H1 (cell line): ENCODE results near the gene PRMT9. TPM values are rescaled to one million over a fixed set of nuclear protein-coding genes. Genes with fewer than 3 reads are reported as not detected.
A peak's percentile ranks its signal among the peaks of the same experiment; 100 is the strongest.

Source experiments
- CTCF ChIA-PET: fragments of 300-600 bp; sonication (Branson Sonifier 250); formaldehyde crosslinking; loops from one replicate; lab custom pipeline; 2021; ENCODE audit not compliant: partially characterized antibody; lab: Charles Lee
- POLR2A ChIA-PET: fragments of 300-600 bp; sonication (Branson Sonifier 250); formaldehyde crosslinking; loops from one replicate; lab custom pipeline; 2021; ENCODE audit warnings: inconsistent platforms; ENCODE audit not compliant: partially characterized antibody; lab: Charles Lee
- DNase-seq, 2 experiments: peaks; one replicate each; pipeline versions ENCODE4 v3.0.0 to v3.0.0-alpha.2; 2010 to 2022; ENCODE audit warnings: low spot score in 2 of 2, low read depth in 1 of 2, mixed read lengths in 1 of 2
- FAIRE-seq: peaks from 2 replicates; lab custom pipeline; 2011; peaks lifted over from hg19 to GRCh38; lab: Jason Lieb, UNC
- H2AFZ ChIP-seq: 2 replicates; pipeline ENCODE4 v1.8.1; 2012; ENCODE audit warnings: low read length, inconsistent platforms
- H2AK5ac ChIP-seq: 2 replicates; pipeline ENCODE4 v1.6.1; 2013; ENCODE audit warnings: low read depth, low read length
- H2BK120ac ChIP-seq: replicated peaks from 2 replicates; pipeline ENCODE3; 2013; ENCODE audit warnings: low read depth, low read length, inconsistent platforms
- H2BK12ac ChIP-seq: 2 replicates; pipeline ENCODE4 v1.6.1; 2013; ENCODE audit warnings: low read depth, low read length
- H2BK15ac ChIP-seq: 2 replicates; pipeline ENCODE4 v1.6.1; 2013; ENCODE audit warnings: low read length
- H2BK20ac ChIP-seq: 2 replicates; pipeline ENCODE4 v1.6.1; 2013; ENCODE audit warnings: low read length
- H2BK5ac ChIP-seq: 2 replicates; pipeline ENCODE4 v1.6.1; 2013; ENCODE audit warnings: low read depth, low read length
- H3K14ac ChIP-seq: 2 replicates; pipeline ENCODE4 v1.6.1; 2013; ENCODE audit warnings: inconsistent platforms; ENCODE audit not compliant: insufficient read length
- H3K18ac ChIP-seq: 2 replicates; pipeline ENCODE4 v1.6.1; 2013; ENCODE audit warnings: low read length; ENCODE audit errors: extremely low read depth
- H3K23ac ChIP-seq: 2 replicates; pipeline ENCODE4 v1.6.1; 2013; ENCODE audit warnings: inconsistent platforms; ENCODE audit not compliant: insufficient read length
- H3K23me2 ChIP-seq: 2 replicates; pipeline ENCODE4 v1.6.1; 2013; ENCODE audit warnings: low read depth, low read length
- H3K27ac ChIP-seq: 2 replicates; pipeline ENCODE4 v1.6.1; 2011; ENCODE audit warnings: low read depth, low read length, inconsistent platforms
- H3K27me3 ChIP-seq, 4 experiments: replicated peaks in 1 of 4; 1 replicate in 1 of 4; 2 replicates in 3 of 4; pipeline versions ENCODE4 v1.6.1 to v1.8.1; 2011 to 2013; ENCODE audit warnings: low read length in 3 of 4, mild to moderate bottlenecking in 3 of 4, inconsistent platforms in 2 of 4, mixed read lengths in 2 of 4, moderate library complexity in 1 of 4; ENCODE audit not compliant: control insufficient read depth in 3 of 4, insufficient read depth in 3 of 4; ENCODE audit errors: extremely low read depth in 1 of 4
- H3K36me3 ChIP-seq, 4 experiments: 2 replicates each; pipeline versions ENCODE4 v1.6.1 to v1.8.1; 2011 to 2013; ENCODE audit warnings: mild to moderate bottlenecking in 4 of 4, low read length in 3 of 4, moderate library complexity in 2 of 4, control low read depth in 1 of 4, inconsistent platforms in 1 of 4; ENCODE audit not compliant: insufficient read depth in 4 of 4, control insufficient read depth in 2 of 4
- H3K4ac ChIP-seq: replicated peaks from 2 replicates; pipeline ENCODE3; 2013; ENCODE audit warnings: low read length, low read depth, mixed read lengths, inconsistent platforms; ENCODE audit not compliant: insufficient read length
- H3K4me1 ChIP-seq, 4 experiments: replicated peaks in 1 of 4; 1 replicate in 1 of 4; 2 replicates in 3 of 4; pipeline versions ENCODE4 v1.6.1 to v1.8.1; 2011 to 2013; ENCODE audit warnings: low read length in 3 of 4, inconsistent platforms in 2 of 4, mixed read lengths in 1 of 4; ENCODE audit not compliant: insufficient read depth in 4 of 4, control insufficient read depth in 3 of 4
- H3K4me2 ChIP-seq, 2 experiments: 2 replicates each; pipeline versions ENCODE4 v1.6.1 to v1.8.1; 2011 to 2013; ENCODE audit warnings: low read depth in 2 of 2, low read length in 2 of 2, control low read depth in 1 of 2, inconsistent platforms in 1 of 2, mild to moderate bottlenecking in 1 of 2; ENCODE audit not compliant: insufficient read depth in 1 of 2
- H3K4me3 ChIP-seq, 4 experiments: fragments of 200-600, 300-600 bp in 1 of 4; sonication (generic), shearing (Covaris generic), sonication (Bioruptor Twin) in 1 of 4; 2 replicates each; pipeline versions ENCODE4 v1.5.1 to v1.8.1; 2011 to 2016; ENCODE audit warnings: low read length in 4 of 4, low read depth in 3 of 4, control low read depth in 2 of 4, inconsistent platforms in 2 of 4, mild to moderate bottlenecking in 2 of 4, mixed read lengths in 1 of 4, moderate library complexity in 1 of 4; ENCODE audit not compliant: insufficient read depth in 2 of 4; ENCODE audit errors: extremely low read depth in 1 of 4
- H3K56ac ChIP-seq: replicated peaks from 2 replicates; pipeline ENCODE3; 2013; ENCODE audit warnings: low read depth, mild to moderate bottlenecking, mixed read lengths, low read length, inconsistent platforms; ENCODE audit not compliant: insufficient read length
- H3K79me1 ChIP-seq: 2 replicates; pipeline ENCODE4 v1.6.1; 2013; ENCODE audit warnings: low read depth, low read length, control low read depth
- H3K79me2 ChIP-seq, 2 experiments: 2 replicates each; pipeline versions ENCODE4 v1.6.1 to v1.8.1; 2012 to 2013; ENCODE audit warnings: low read length in 2 of 2, mild to moderate bottlenecking in 2 of 2, inconsistent platforms in 1 of 2; ENCODE audit not compliant: insufficient read depth in 2 of 2, control insufficient read depth in 1 of 2
- H3K9ac ChIP-seq, 4 experiments: replicated peaks in 1 of 4; 1 replicate in 1 of 4; 2 replicates in 3 of 4; pipeline versions ENCODE4 v1.6.1 to v1.8.1; 2011 to 2013; ENCODE audit warnings: low read depth in 3 of 4, low read length in 3 of 4, control low read depth in 2 of 4, mild to moderate bottlenecking in 2 of 4, moderate library complexity in 2 of 4, inconsistent platforms in 1 of 4; ENCODE audit errors: extremely low read depth in 1 of 4
- H3K9me3 ChIP-seq, 2 experiments: 2 replicates each; pipeline versions ENCODE4 v1.6.1 to v1.8.1; 2012 to 2013; ENCODE audit warnings: mild to moderate bottlenecking in 2 of 2, moderate library complexity in 2 of 2, control low read depth in 1 of 2, inconsistent platforms in 1 of 2, low read depth in 1 of 2, low read length in 1 of 2, mixed read lengths in 1 of 2; ENCODE audit not compliant: insufficient read depth in 2 of 2
- H4K20me1 ChIP-seq, 2 experiments: replicated peaks in 1 of 2; 2 replicates each; pipeline versions ENCODE3 to v1.8.1; 2011 to 2013; ENCODE audit warnings: inconsistent platforms in 2 of 2, low read length in 2 of 2, mild to moderate bottlenecking in 1 of 2; ENCODE audit not compliant: insufficient read depth in 2 of 2, control insufficient read depth in 1 of 2
- H4K5ac ChIP-seq: 2 replicates; pipeline ENCODE4 v1.6.1; 2013; ENCODE audit warnings: low read length, low read depth, mixed read lengths, inconsistent platforms; ENCODE audit not compliant: insufficient read length
- H4K8ac ChIP-seq: 2 replicates; pipeline ENCODE4 v1.8.0; 2013; ENCODE audit warnings: mild to moderate bottlenecking, moderate library complexity, low read length, inconsistent platforms; ENCODE audit not compliant: insufficient read depth; ENCODE audit errors: extremely low read depth
- H4K91ac ChIP-seq: replicated peaks from 2 replicates; pipeline ENCODE3; 2013; ENCODE audit warnings: low read length, mixed read lengths, inconsistent platforms; ENCODE audit not compliant: insufficient read length
- ASH2L ChIP-seq: fragments of 200-600, 300-600 bp; sonication (generic); IDR thresholded peaks from one replicate; pipeline ENCODE4 v1.7.1; 2017; ENCODE audit warnings: low read length
- ATF2 ChIP-seq: IDR thresholded peaks from 2 replicates; pipeline ENCODE4 v1.6.1; 2012; ENCODE audit warnings: low read length, inconsistent platforms
- BRCA1 ChIP-seq: IDR thresholded peaks from 2 replicates; pipeline ENCODE4 v1.6.1; 2012; ENCODE audit warnings: low read depth, low read length, improper control_type of control experiment
- CBX8 ChIP-seq: fragments of 300-800, 300-1000 bp; sonication (generic); IDR thresholded peaks from 2 replicates; pipeline ENCODE4 v1.7.1; 2016; ENCODE audit warnings: low read depth, low read length, borderline replicate concordance
- CTBP2 ChIP-seq: IDR thresholded peaks from 2 replicates; pipeline ENCODE4 v1.7.0; 2011; ENCODE audit warnings: borderline replicate concordance, mild to moderate bottlenecking, moderate library complexity, mixed read lengths, low read length; ENCODE audit not compliant: insufficient read depth, insufficient read length
- KDM4A ChIP-seq: IDR thresholded peaks from one replicate; pipeline ENCODE4 v1.7.1; 2012; ENCODE audit warnings: low read depth, mild to moderate bottlenecking, moderate library complexity, low read length, inconsistent platforms; ENCODE audit not compliant: severe bottlenecking
- KDM5A ChIP-seq: fragments of 200-600 bp; IDR thresholded peaks from 2 replicates; pipeline ENCODE4 v1.7.1; 2012; ENCODE audit warnings: mild to moderate bottlenecking, low read length, inconsistent platforms, mixed read lengths
- POLR2AphosphoS5 ChIP-seq: IDR thresholded peaks from 2 replicates; pipeline ENCODE4 v1.6.1; 2011; ENCODE audit warnings: low read depth, low read length
- SAP30 ChIP-seq: fragments of 300-600 bp; sonication (generic); IDR thresholded peaks from 2 replicates; pipeline ENCODE4 v1.7.1; 2012; ENCODE audit warnings: low read length, moderate library complexity, mild to moderate bottlenecking, inconsistent platforms; ENCODE audit not compliant: insufficient read depth, insufficient replicate concordance
- TAF7 ChIP-seq: optimal IDR thresholded peaks from 2 replicates; pipeline ENCODE3; 2011; ENCODE audit warnings: low read depth, mild to moderate bottlenecking, inconsistent platforms, low read length, moderate library complexity, borderline replicate concordance
- TBP ChIP-seq: IDR thresholded peaks from 2 replicates; pipeline ENCODE4 v1.6.1; 2011; ENCODE audit warnings: low read depth, low read length, improper control_type of control experiment
- polyA plus RNA-seq, 7 experiments: library from polyadenylated mRNA; depleted of rRNA in 3 of 7; stranded (reverse) in 5 of 7; unstranded in 2 of 7; fragments of >200 nt in 5 of 7; fragments of 200-250 nt in 2 of 7; gene quantifications; 1 replicate in 5 of 7; 2 replicates in 1 of 7; 4 replicates in 1 of 7; pipeline versions ENCODE4 v1.2.1 to v1.2.3, GENCODE V29; 2011 to 2013; ENCODE audit warnings: missing spikeins in 2 of 7, mixed read lengths in 2 of 7
- total RNA-seq: library from RNA; stranded (reverse); fragmentation: NEBNext Ultra II Directional; extraction: Animal tissue kit (Norgen Biotek cat#: 25700); gene quantifications from 2 replicates; pipeline ENCODE4 v1.2.1, GENCODE V29; 2021

The PRMT9 gene
- total and polyA plus RNA-seq, 2 of the 8 experiments (the other 6 are each of a cell fraction or from before 2014, with no cell fraction given), result 3.8 to 9.6 TPM

GRCh38 chr4:147591106-147591505 is 92.9 kb downstream of the PRMT9 start:
- Histone ChIP-seq H2BK120ac (no peak overlapping the region), H3K79me1 (no peaks in the 10 kb centered on the region), H3K27me3 (no peaks in the 10 kb centered on the region), H3K4me3 (no peak overlapping the region), H2AK5ac (no peak overlapping the region), H4K5ac (no peak overlapping the region), H2BK5ac (no peak overlapping the region), H2BK12ac (no peak overlapping the region), H3K14ac (no peak overlapping the region), H3K9me3 (no peaks in the 10 kb centered on the region), H3K4ac (no peak overlapping the region), H3K56ac (no peak overlapping the region), H2BK15ac (no peak overlapping the region), H3K36me3 (no peaks in the 10 kb centered on the region), H2BK20ac (no peak overlapping the region), H3K23ac (no peak overlapping the region), H3K9ac (no peak overlapping the region), H3K79me2 (no peaks in the 10 kb centered on the region), H4K20me1 (no peaks in the 10 kb centered on the region), H4K91ac (no peak overlapping the region), H2AFZ (peak overlapping the region; percentile 12; the same call in 1 of the 2 replicates), H3K23me2 (no peaks in the 10 kb centered on the region), H4K8ac (no peak overlapping the region), H3K4me1 (peaks cover 0 to 3% (median 0%) of the 10 kb centered on the region in 4 experiments; a peak in 1 of 7 replicates), H3K4me2 (no peak overlapping the region), H3K27ac (no peak overlapping the region), H3K18ac (no peak overlapping the region)
- CTCF ChIA-PET, result interaction anchor here (0.5 to 10.2 kb wide), 29 partner anchors 8 to 1373 kb away, joined by 3 to 93 read pairs (median 6); partner anchors contain the start of gene EDNRA
- POLR2A ChIA-PET, result no interaction called here
- no peak for TF ChIP-seq TBP
- no peak for TF ChIP-seq ATF2
- no peak for TF ChIP-seq CTBP2
- TF ChIP-seq BRCA1, result no peak
- no peak for TF ChIP-seq CBX8
- no peak for TF ChIP-seq POLR2AphosphoS5
- TF ChIP-seq KDM4A, result no peak
- no peak for TF ChIP-seq SAP30
- TF ChIP-seq KDM5A, result no peak
- no peak for TF ChIP-seq ASH2L
- TF ChIP-seq TAF7, result no peak
- no peak for FAIRE-seq
- no peak for DNase-seq
